ENCODE measurements around the gene ZNF175. TPM values are rescaled to one million over a fixed set of nuclear protein-coding genes. Genes with fewer than 3 reads are reported as not detected.

Gene ZNF175
- total and polyA plus RNA-seq, 10 of the 15 experiments (the other 5 are each of a cell fraction or from before 2014, with no cell fraction given), result 1.5 to 12.0 (median 4.1) TPM

- in situ Hi-C loops (cut with MboI), result no loop called here
- H3K36me3 ChIP-seq (ENCODE audit: control insufficient read depth in 2 of 2, insufficient read depth in 2 of 2, low read length in 1 of 2), result no peaks in the 10 kb centered on the region
- POLR2A ChIA-PET, result no interaction called here
- H3K9me3 ChIP-seq (replicated peaks; ENCODE audit: control insufficient read depth, insufficient read depth, low read length), result no peaks in the 10 kb centered on the region
- peak overlapping the region; percentile 11; the same call in 1 of the 2 replicates for H3K4me2 ChIP-seq (ENCODE audit: control insufficient read depth, insufficient read depth)
- H3K27me3 ChIP-seq (replicated peaks in 1 of 2; ENCODE audit: control insufficient read depth in 2 of 2, insufficient read depth in 2 of 2, low read length in 1 of 2), result no peaks in the 10 kb centered on the region
- no peaks in the 10 kb centered on the region for H3K79me2 ChIP-seq (ENCODE audit: control insufficient read depth, insufficient read depth, low read length)
- H3K27ac ChIP-seq (ENCODE audit: control insufficient read depth, insufficient read depth), result 0 out of 2 replicates have a peak overlapping the region, but pooled peaks have one; percentile 19
- SMC1A ChIA-PET (ENCODE audit: uncharacterized antibody, unreplicated experiment), result no interaction called here
- RAD21 ChIA-PET (ENCODE audit: unreplicated experiment), result no interaction called here
- CTCF ChIA-PET, result interaction anchor here (1.1 kb wide), 2 partner anchors 37 to 106 kb away, joined by 3 read pairs; no protein-coding TSS in a partner anchor
- H3K4me1 ChIP-seq (ENCODE audit: control insufficient read depth, insufficient read depth, low read length), result peaks cover 42% of the 10 kb centered on the region
- H2AFZ ChIP-seq (ENCODE audit: control insufficient read depth, low read depth, low read length), result no peak overlapping the region
- intact Hi-C loops (cut with micrococcal nuclease; ENCODE audit: unreplicated experiment), result no loop called here
- no peaks in the 10 kb centered on the region for H4K20me1 ChIP-seq (ENCODE audit: control insufficient read depth, insufficient read depth)
- BruUV-seq (replicated peaks), result no TSS peak
- WGBS (ENCODE audit: insufficient coverage, insufficient replicate concordance, low lambda C conversion rate, missing lambda C conversion rate), result 7% methylated on average over 20 of the region's 20 CpGs
- DNase-seq (ENCODE audit: low read depth, low spot score) (no peak), ATAC-seq (no peak), FAIRE-seq (no peak)
- no peak overlapping the region for H3K9ac ChIP-seq (ENCODE audit: control insufficient read depth, insufficient read depth, low read length)
- peak overlapping the region; percentile 22; the same call in 1 of the 2 replicates for H3K4me3 ChIP-seq
- TF ChIP-seq BCL11A (IDR thresholded peaks at IDR 0.05; ENCODE audit: low read depth, low read length) (no peak), MTA2 (IDR thresholded peaks at IDR 0.05; ENCODE audit: low read depth) (no peak), CHD2 (IDR thresholded peaks at IDR 0.05; ENCODE audit: borderline replicate concordance, low read depth, low read length) (no peak), ZBTB40 (IDR thresholded peaks at IDR 0.05; ENCODE audit: borderline replicate concordance) (no peak), PAX8 (IDR thresholded peaks at IDR 0.05) (no peak), CBX5 (IDR thresholded peaks at IDR 0.05; ENCODE audit: low read depth) (no peak), CEBPZ (IDR thresholded peaks at IDR 0.05; ENCODE audit: low read depth, low read length) (no peak), MAX (IDR thresholded peaks at IDR 0.05; ENCODE audit: low read depth, low read length) (no peak), ZNF384 (IDR thresholded peaks at IDR 0.05; ENCODE audit: borderline replicate concordance, low read depth, low read length) (no peak), JUND (IDR thresholded peaks at IDR 0.05; ENCODE audit: low read depth, low read length) (no peak), DPF2 (IDR thresholded peaks at IDR 0.05) (no peak)
These were observed 20.0 kb upstream of the ZNF175 start for GRCh38 chr19:51550848-51551672.
